ENCODE data around the gene AQR.
"Not testable (repeated sequence)": the region's sequence is repeated elsewhere in the genome, so short reads cannot be mapped to it uniquely, and the experiment has no call there.

AQR gene

DNA sequence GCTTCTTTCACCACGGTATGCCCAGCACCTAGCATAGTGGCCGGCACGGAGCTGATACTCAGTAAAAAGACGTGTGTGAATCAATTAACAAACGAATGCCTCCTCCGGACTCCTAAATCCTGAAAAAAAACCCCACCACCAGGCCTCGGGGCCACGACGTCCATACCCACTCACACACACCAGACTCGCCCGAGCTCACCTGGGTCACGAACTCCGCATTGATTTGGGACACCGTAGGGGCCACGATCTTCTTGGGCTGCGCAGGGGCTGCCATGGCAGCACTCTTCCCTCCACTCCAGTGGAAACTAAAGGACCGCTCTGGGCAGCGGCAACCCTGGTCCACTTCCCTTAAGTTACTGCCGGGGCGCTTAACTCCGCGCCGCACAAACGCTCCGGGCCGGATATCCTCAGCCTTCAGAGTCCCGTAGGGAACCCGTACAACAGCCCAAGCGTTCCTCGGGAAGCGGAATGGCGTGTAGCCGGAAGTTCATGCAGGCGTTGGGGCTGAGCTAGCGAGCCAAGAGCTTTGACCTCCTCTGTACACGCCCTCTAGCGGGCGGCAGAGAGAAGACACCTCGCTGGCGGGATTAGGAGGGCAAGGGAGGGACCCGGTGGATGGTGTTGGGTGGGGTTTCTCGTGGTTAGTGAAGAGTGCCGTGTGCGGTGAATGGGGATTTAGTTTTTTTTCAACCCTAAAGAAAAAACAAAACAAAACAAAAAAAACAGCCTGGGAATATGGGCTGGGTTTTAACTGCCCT, at the start of gene AQR:
AQR (minus strand) TSS at position 403 of the 758 bp plus-strand sequence; CDS start at position 274, 129 bp downstream.
- DNase-seq (ENCODE audit: low read depth), result peak; percentile 99

DNA sequence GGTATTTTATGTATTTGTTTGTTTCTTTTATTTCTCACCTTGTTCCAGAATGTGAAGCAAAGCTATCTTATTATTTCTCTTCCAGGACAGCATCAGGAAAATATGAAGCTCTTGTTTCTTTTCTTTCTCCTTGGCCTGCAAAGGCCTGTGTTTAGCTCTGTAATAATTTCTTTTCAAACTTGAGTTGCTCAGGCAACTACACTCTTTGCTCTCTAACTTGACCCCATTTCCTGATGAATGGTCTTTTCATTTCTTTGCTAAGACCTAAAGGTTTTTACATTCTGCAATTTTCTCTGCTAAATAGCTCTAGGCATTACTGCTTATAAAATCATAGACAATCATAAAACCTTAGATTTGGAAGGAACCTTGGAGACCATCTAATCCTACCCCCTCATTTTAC, 44.7 kb upstream of the AQR start:
- DNase-seq (ENCODE audit: low read depth), result peak; percentile 24

GRCh38 chr15:35013370-35013769, 43.8 kb upstream of the AQR start:
- peak; percentile 65 for DNase-seq (ENCODE audit: low read depth)

- no peak for DNase-seq (ENCODE audit: low read depth)
Measured at GRCh38 chr15:35007397-35007796, 37.9 kb upstream of the AQR start.

- no peak for DNase-seq (ENCODE audit: low read depth)
Measured at GRCh38 chr15:35005933-35006332, 36.4 kb upstream of the AQR start.

- DNase-seq (ENCODE audit: low read depth), result no peak
Measured at GRCh38 chr15:35003928-35004327, 34.4 kb upstream of the AQR start.

DNA sequence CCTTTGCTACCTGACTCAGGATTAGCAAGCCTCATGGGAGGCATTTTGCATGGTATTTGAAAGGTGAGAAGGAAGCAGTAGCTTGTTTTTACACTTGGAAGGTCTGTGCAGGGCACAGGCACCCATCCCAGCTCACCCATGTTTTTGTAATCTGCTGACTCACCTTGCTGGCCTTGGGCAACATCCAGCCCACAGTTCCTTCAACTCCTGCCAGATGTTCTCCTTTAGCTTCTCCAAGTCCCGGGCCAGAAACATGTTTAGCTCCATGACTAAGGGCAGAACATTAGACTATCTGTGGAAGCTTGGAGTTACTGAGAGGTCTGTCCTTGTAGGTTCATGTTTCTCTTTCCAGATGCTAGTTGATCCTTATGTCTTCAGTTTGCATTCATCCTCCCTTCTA, 31.0 kb upstream of the AQR start:
- peak; percentile 72 for DNase-seq (ENCODE audit: low read depth)

DNA sequence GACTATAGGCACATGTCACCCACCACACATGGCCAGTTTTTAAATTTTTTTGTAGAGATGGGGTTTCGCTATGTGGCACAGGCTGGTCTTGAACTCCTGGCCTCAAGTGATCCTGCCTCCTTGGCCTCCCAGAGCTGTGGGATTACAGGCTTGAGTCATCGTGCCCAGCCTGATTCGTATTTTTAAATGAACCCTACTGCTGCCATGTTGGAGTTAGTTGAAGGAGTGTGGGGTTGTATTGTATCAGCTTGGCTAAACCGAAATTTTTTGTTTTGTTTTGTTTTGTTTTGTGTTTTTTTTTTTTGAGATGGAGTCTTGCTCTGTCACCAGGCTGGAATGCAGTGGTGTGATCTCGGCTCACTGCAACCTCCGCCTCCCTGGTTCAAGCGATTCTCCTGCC, 30.4 kb upstream of the AQR start:
- no peak for DNase-seq (ENCODE audit: low read depth)

- no peak for DNase-seq (ENCODE audit: low read depth)
Measured at GRCh38 chr15:34994925-34995324, 25.4 kb upstream of the AQR start.

- DNase-seq (ENCODE audit: low read depth), result no peak
Measured at GRCh38 chr15:34993877-34994276, 24.3 kb upstream of the AQR start.

DNA sequence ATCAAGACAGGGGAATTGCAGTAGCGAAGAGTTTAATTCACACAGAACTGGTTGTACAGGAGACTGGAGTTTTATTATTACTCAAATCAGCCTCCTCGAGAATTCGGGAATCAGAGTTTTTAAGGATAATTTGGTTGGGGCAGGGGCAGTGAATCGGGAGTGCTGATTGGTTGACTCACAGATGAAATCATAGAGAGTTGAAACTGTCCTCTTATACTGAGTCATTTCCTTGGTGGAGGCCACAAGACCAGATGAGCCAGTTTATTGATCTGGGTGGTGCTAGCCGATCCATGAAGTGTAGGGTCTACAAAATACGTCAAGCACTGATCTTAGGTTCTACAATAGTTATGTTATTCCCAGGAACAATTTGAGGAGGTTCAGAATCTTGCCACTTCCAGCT, 23.9 kb upstream of the AQR start:
- DNase-seq (ENCODE audit: low read depth), result no peak

DNA sequence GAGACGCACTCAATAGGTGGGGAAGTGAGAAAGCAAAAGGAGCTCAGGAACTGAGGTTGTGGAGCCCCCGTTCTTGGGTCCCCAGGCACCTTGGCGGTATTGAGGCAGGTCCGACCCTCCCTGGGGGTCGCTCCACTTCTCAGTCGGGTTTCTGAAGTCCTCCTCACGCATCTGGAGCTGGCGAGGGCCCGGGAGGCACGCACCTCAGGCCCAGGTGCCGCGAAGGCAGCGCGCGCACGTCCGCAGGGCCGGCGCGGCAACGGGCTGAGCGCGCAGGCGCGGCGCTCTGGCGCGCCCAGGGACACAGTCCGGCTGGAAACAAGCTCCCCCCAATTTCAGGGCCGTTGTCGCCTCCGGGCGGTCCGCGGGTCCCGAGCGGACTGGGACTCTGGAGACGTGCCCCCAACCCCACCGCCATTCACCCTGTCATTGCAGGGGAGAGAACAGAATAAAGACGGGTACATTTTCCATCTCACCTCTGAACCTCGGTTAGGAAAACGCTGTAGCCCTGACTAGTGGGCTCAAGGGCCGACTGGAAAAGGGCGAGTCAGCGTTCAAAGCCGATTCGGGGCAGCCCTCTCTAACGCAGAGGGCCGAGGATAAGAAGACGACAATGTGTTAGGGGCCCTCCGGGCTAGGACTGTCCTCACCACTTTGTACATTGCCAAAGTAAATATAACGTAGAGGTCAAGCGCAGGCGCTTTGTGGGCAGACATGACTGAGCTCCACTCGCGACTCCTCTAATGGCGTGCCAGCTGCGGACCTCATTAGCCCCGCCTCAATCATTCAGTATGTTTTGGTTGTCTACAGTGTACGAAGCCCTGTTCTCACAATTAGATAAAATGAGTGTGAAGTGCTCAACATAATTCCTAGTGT, 18.7 kb upstream of the AQR start, which contains the start of gene ZNF770:
ZNF770 (minus strand) TSS at position 261 of the 876 bp plus-strand sequence. CDS start 4,853 bp downstream, outside the sequence.
- peak; percentile 76 for DNase-seq (ENCODE audit: low read depth)

DNA sequence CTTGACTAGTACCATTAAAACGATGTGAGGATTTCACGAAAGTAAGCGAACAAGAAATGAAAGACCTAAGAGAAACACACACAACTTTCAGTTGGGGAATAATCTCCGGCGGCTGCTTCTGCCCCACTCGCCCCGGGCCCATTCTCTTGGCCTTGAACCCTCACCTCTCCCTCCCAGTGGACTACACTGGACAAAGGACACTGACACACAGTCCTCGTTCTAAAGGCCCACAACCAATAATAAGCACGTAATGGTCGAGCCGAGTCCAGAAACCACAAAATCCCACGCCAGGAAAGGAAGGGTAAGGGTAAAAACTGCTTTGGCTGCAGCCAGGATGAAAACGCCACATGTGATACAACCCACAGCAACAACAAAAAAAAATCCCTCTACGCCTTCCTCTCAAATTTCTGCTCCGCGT, 18.1 kb upstream of the AQR start:
- DNase-seq (ENCODE audit: low read depth), result no peak

- DNase-seq (ENCODE audit: low read depth), result no peak
Measured at GRCh38 chr15:34986771-34987480, 17.4 kb upstream of the AQR start.

GRCh38 chr15:34986326-34986725, 16.8 kb upstream of the AQR start:
- DNase-seq (ENCODE audit: low read depth), result no peak

GRCh38 chr15:34984889-34985630, 15.5 kb upstream of the AQR start:
- peak; percentile 67 for DNase-seq (ENCODE audit: low read depth)

GRCh38 chr15:34976743-34977142, 7.2 kb upstream of the AQR start:
- no peak for DNase-seq (ENCODE audit: low read depth)

GRCh38 chr15:34976073-34976472, 6.5 kb upstream of the AQR start:
- no peak for DNase-seq (ENCODE audit: low read depth)

DNA sequence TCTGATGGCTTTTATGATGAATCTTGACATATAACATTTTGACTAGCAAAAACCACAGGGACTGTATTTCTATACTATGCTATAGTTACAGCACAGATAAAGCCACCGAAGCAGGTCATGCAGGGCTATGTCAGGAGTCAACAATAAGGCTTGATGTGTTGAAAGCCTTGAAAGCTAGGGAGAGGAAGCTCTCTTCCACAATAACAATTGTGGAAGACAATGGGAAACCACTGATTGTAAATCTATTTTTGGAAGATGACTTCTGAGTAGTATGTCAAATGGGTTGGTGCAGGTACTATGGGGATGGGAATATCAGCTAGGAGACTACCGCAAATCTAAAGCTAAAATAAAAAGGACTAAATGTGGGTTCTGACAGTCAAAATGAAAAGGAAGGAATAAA, 4.0 kb upstream of the AQR start:
- DNase-seq (ENCODE audit: low read depth), result no peak

- DNase-seq (ENCODE audit: low read depth), result not testable (repeated sequence)
Measured at GRCh38 chr15:34970098-34970643, 629 bp upstream of the AQR start.

GRCh38 chr15:34964277-34964676, 5.3 kb downstream of the AQR start:
- no peak for DNase-seq (ENCODE audit: low read depth)

Measured in iris pigment epithelial cell (primary cell).